HCT116 (cell line): Measurements from ENCODE around the gene TMEM178A. TPM values are rescaled to one million over a fixed set of nuclear protein-coding genes. Genes with fewer than 3 reads are reported as not detected.

Experiments
- ATAC-seq: fragments of 200-7000 bp; cut with Tn5 transposase; 2 replicates; pipeline ENCODE4 v1.9.1; 2020; ENCODE audit warnings: mild to moderate bottlenecking, moderate library complexity
- BruUV-seq: library from RNA; stranded (reverse); fragments of 400-500 nt; replicated peaks from 2 replicates; lab custom pipeline; 2021; lab: Mats Ljungman, UMichigan
- CTCF ChIA-PET: fragments of 300-600 bp; sonication (Branson Sonifier 250); formaldehyde crosslinking; loops from one replicate; lab custom pipeline; 2021; ENCODE audit warnings: antibody characterized with exemption; lab: Charles Lee
- POLR2A ChIA-PET: fragments of 300-600, 350-600 bp; sonication (Branson Sonifier 250); formaldehyde crosslinking; loops from one replicate; lab custom pipeline; 2021; ENCODE audit warnings: antibody characterized with exemption; lab: Charles Lee
- RAD21 ChIA-PET, 2 experiments: fragments of 300-600 bp; sonication (Branson Sonifier 250); formaldehyde crosslinking; loops; one replicate each; lab custom pipeline; 2023; ENCODE audit warnings: low total read pairs in 2 of 2; ENCODE audit not compliant: uncharacterized antibody in 2 of 2, unreplicated experiment in 2 of 2, low non-redundant PET in 1 of 2; lab: Charles Lee
- DNase-seq: peaks from one replicate; pipeline ENCODE4 v3.0.0-alpha.2; 2010; ENCODE audit warnings: low read depth, low spot score
- H2AFZ ChIP-seq: fragments of 200-600 bp; shearing (Covaris generic), sonication (generic); 2 replicates; pipeline ENCODE4 v1.6.1; 2017; ENCODE audit warnings: low read depth, mixed run types, mixed read lengths, antibody characterized with exemption, low read length; ENCODE audit not compliant: poor library complexity, severe bottlenecking
- H3K27ac ChIP-seq: 2 replicates; pipeline ENCODE4 v1.5.1; 2012; ENCODE audit warnings: low read depth, low read length
- H3K27me3 ChIP-seq: fragments of 200-600 bp; sonication (generic); 2 replicates; pipeline ENCODE4 v1.6.1; 2016; ENCODE audit warnings: mixed run types, low read length, mixed read lengths; ENCODE audit not compliant: insufficient read depth
- H3K36me3 ChIP-seq, 2 experiments: fragments of 200-500 bp in 1 of 2; fragments of 200-600 bp in 1 of 2; sonication (Bioruptor generic) in 1 of 2; sonication (generic) in 1 of 2; 2 replicates each; pipeline versions ENCODE4 v1.5.1 to v1.6.1; 2014 to 2016; ENCODE audit warnings: low read length in 2 of 2, inconsistent platforms in 1 of 2, mixed read lengths in 1 of 2, mixed run types in 1 of 2; ENCODE audit not compliant: insufficient read depth in 2 of 2, control insufficient read depth in 1 of 2
- H3K4me1 ChIP-seq, 2 experiments: fragments of 200-600 bp in 1 of 2; sonication (generic) in 1 of 2; 2 replicates each; pipeline versions ENCODE4 v1.5.1 to v1.6.1; 2012 to 2017; ENCODE audit warnings: low read length in 2 of 2, inconsistent platforms in 1 of 2, mild to moderate bottlenecking in 1 of 2, mixed read lengths in 1 of 2, mixed run types in 1 of 2, moderate library complexity in 1 of 2; ENCODE audit not compliant: insufficient read depth in 2 of 2, control insufficient read depth in 1 of 2
- H3K4me2 ChIP-seq: fragments of 200-600 bp; sonication (generic); 2 replicates; pipeline ENCODE4 v1.6.1; 2017; ENCODE audit warnings: mixed run types, low read length, mixed read lengths
- H3K4me3 ChIP-seq, 2 experiments: fragments of 200-600 bp in 1 of 2; sonication (generic) in 1 of 2; replicated peaks in 1 of 2; 2 replicates each; pipeline ENCODE4 v1.5.1; 2011 to 2016; ENCODE audit warnings: low read length in 2 of 2, control low read depth in 1 of 2, low read depth in 1 of 2, mild to moderate bottlenecking in 1 of 2, mixed read lengths in 1 of 2, mixed run types in 1 of 2
- H3K79me2 ChIP-seq: fragments of 200-600 bp; sonication (generic); 2 replicates; pipeline ENCODE4 v1.6.1; 2017; ENCODE audit warnings: mild to moderate bottlenecking, mixed run types, low read length, moderate library complexity, mixed read lengths; ENCODE audit not compliant: insufficient read depth
- H3K9ac ChIP-seq: fragments of 200-600 bp; sonication (generic); 2 replicates; pipeline ENCODE4 v1.6.1; 2016; ENCODE audit warnings: low read length, mixed read lengths
- H3K9me2 ChIP-seq: fragments of 200-600 bp; sonication (generic), shearing (Covaris generic); 2 replicates; pipeline ENCODE4 v1.6.1; 2017; ENCODE audit warnings: mixed run types, mild to moderate bottlenecking, moderate library complexity; ENCODE audit not compliant: insufficient read depth
- H3K9me3 ChIP-seq, 2 experiments: fragments of 200-500 bp in 1 of 2; fragments of 200-600 bp in 1 of 2; sonication (Bioruptor generic) in 1 of 2; sonication (generic) in 1 of 2; 2 replicates each; pipeline ENCODE4 v1.6.1; 2014 to 2017; ENCODE audit warnings: low read length in 2 of 2, mixed read lengths in 2 of 2, inconsistent platforms in 1 of 2, low read depth in 1 of 2, mild to moderate bottlenecking in 1 of 2, mixed run types in 1 of 2, moderate library complexity in 1 of 2; ENCODE audit not compliant: control insufficient read depth in 1 of 2, insufficient read depth in 1 of 2
- H4K20me1 ChIP-seq: fragments of 200-600 bp; sonication (generic), shearing (Covaris generic); 2 replicates; pipeline ENCODE4 v1.6.1; 2017; ENCODE audit warnings: mixed run types, mild to moderate bottlenecking, moderate library complexity; ENCODE audit not compliant: insufficient read depth
- ATF3 ChIP-seq: IDR thresholded peaks from 2 replicates; pipeline ENCODE4 v1.6.1; 2012
- CBX3 ChIP-seq: IDR thresholded peaks from 2 replicates; pipeline ENCODE4 v1.6.1; 2012; ENCODE audit warnings: low read depth
- CEBPB ChIP-seq: IDR thresholded peaks from 2 replicates; pipeline ENCODE4 v1.6.1; 2012; ENCODE audit warnings: low read depth
- CTCF ChIP-seq, 3 experiments: fragments of 200-600 bp in 1 of 3; sonication (generic) in 1 of 3; IDR thresholded peaks in 2 of 3; conservative IDR thresholded peaks in 1 of 3; 2 replicates each; pipeline ENCODE4 v1.5.1; 2012 to 2017; ENCODE audit warnings: low read depth in 2 of 3, low read length in 2 of 3, antibody characterized with exemption in 1 of 3, borderline replicate concordance in 1 of 3, control low read depth in 1 of 3, mild to moderate bottlenecking in 1 of 3, mixed read lengths in 1 of 3, mixed run types in 1 of 3, moderate library complexity in 1 of 3; ENCODE audit not compliant: insufficient read depth in 1 of 3
- ELF1 ChIP-seq: IDR thresholded peaks from 2 replicates; pipeline ENCODE4 v1.6.1; 2012; ENCODE audit warnings: low read depth, borderline replicate concordance
- EZH2phosphoT487 ChIP-seq: fragments of 200-600 bp; IDR thresholded peaks from 2 replicates; pipeline ENCODE4 v1.6.1; 2018; ENCODE audit warnings: antibody characterized with exemption, borderline replicate concordance
- JUND ChIP-seq: IDR thresholded peaks from 2 replicates; pipeline ENCODE4 v1.6.1; 2012
- MAX ChIP-seq: IDR thresholded peaks from 2 replicates; pipeline ENCODE4 v1.6.1; 2012
- POLR2A ChIP-seq: IDR thresholded peaks from 2 replicates; pipeline ENCODE4 v1.7.0; 2011; ENCODE audit warnings: borderline replicate concordance; ENCODE audit not compliant: insufficient read depth, insufficient read length; ENCODE audit errors: extremely low read depth
- REST ChIP-seq: IDR thresholded peaks from 2 replicates; pipeline ENCODE4 v1.6.1; 2012; ENCODE audit warnings: low read depth
- SIN3A ChIP-seq: IDR thresholded peaks from 2 replicates; pipeline ENCODE4 v1.6.1; 2012; ENCODE audit warnings: low read depth
- SRF ChIP-seq: IDR thresholded peaks from 2 replicates; pipeline ENCODE4 v1.6.1; 2012; ENCODE audit warnings: low read depth
- TCF7L2 ChIP-seq: IDR thresholded peaks from 2 replicates; pipeline ENCODE4 v1.7.0; 2011; ENCODE audit warnings: borderline replicate concordance, inconsistent platforms; ENCODE audit not compliant: insufficient read depth, insufficient read length; ENCODE audit errors: extremely low read depth
- ZFX ChIP-seq: fragments of 450-650 bp; IDR thresholded peaks from 2 replicates; pipeline ENCODE4 v1.6.1; 2017
- ZNF274 ChIP-seq: fragments of 200-500 bp; sonication (Bioruptor generic); IDR thresholded peaks from 2 replicates; pipeline ENCODE4 v1.6.1; 2014; ENCODE audit warnings: mild to moderate bottlenecking, low read depth, low read length, inconsistent platforms
- intact Hi-C: fragments of 100-400 bp; cut with micrococcal nuclease; formaldehyde crosslinking; loops from 2 replicates; pipeline ENCODE4 v1.10.0; 2022
- total RNA-seq: library from RNA; stranded (reverse); gene quantifications from one replicate; pipeline ENCODE4 v1.2.1, GENCODE V29; 2021; ENCODE audit not compliant: unreplicated experiment

TMEM178A gene
- total RNA-seq, 1 experiment from 2014 or later = 1.3 TPM

GRCh38 chr2:39640107-39640506, 25.6 kb upstream of the TMEM178A start:
- no peak overlapping the region for H3K4me2 ChIP-seq
- H3K36me3 ChIP-seq = no peaks in the 10 kb centered on the region
- H3K9me2 ChIP-seq = no peaks in the 10 kb centered on the region
- no peak overlapping the region for H3K4me3 ChIP-seq
- DNase-seq (no peak), ATAC-seq (no peak)
- ChIA-PET POLR2A (no interaction called here), CTCF (no interaction called here), RAD21 (no interaction called here)
- no peaks in the 10 kb centered on the region for H4K20me1 ChIP-seq
- H3K9me3 ChIP-seq = no peaks in the 10 kb centered on the region
- no peaks in the 10 kb centered on the region for H3K79me2 ChIP-seq
- no TSS peak for BruUV-seq
- peaks cover 8 to 9% of the 10 kb centered on the region in 2 experiments; a peak in 3 of 4 replicates for H3K4me1 ChIP-seq
- intact Hi-C loops = no loop called here
- TF ChIP-seq ELF1 (no peak), POLR2A (no peak), ATF3 (no peak), CBX3 (no peak), TCF7L2 (no peak), MAX (no peak), ZFX (no peak), SIN3A (no peak)
- TF ChIP-seq, all 23 proteins: peak for 0
- H3K9ac ChIP-seq = no peak overlapping the region
- no peaks in the 10 kb centered on the region for H3K27me3 ChIP-seq
- no peak overlapping the region for H3K27ac ChIP-seq
- H2AFZ ChIP-seq = no peak overlapping the region

- H3K9me2 ChIP-seq = no peaks in the 10 kb centered on the region
- H3K4me1 ChIP-seq = peaks cover 8 to 9% of the 10 kb centered on the region in 2 experiments; a peak in 3 of 4 replicates
- ChIA-PET CTCF (no interaction called here), RAD21 (no interaction called here), POLR2A (no interaction called here)
- DNase-seq (no peak), ATAC-seq (no peak)
- intact Hi-C loops = no loop called here
- no peak overlapping the region for H3K4me3 ChIP-seq
- no peaks in the 10 kb centered on the region for H3K9me3 ChIP-seq
- no peaks in the 10 kb centered on the region for H3K36me3 ChIP-seq
- H2AFZ ChIP-seq = no peak overlapping the region
- H4K20me1 ChIP-seq = no peaks in the 10 kb centered on the region
- no peak overlapping the region for H3K9ac ChIP-seq
- H3K4me2 ChIP-seq = no peak overlapping the region
- H3K79me2 ChIP-seq = no peaks in the 10 kb centered on the region
- H3K27ac ChIP-seq = no peak overlapping the region
- no peaks in the 10 kb centered on the region for H3K27me3 ChIP-seq
- no TSS peak for BruUV-seq
- no peak for TF ChIP-seq ZFX
- TF ChIP-seq ELF1 = no peak
- TF ChIP-seq MAX = no peak
- no peak for TF ChIP-seq ATF3
- no peak for TF ChIP-seq CTCF (IDR thresholded peaks at IDR 0.05 in 2 of 3, conservative IDR thresholded peaks at IDR 0.05 in 1 of 3; ENCODE audit: borderline replicate concordance in 1 of 3, insufficient read depth in 1 of 3, low read depth in 2 of 3, low read length in 2 of 3)
- TF ChIP-seq SRF = no peak
- no peak for TF ChIP-seq JUND
- no peak for TF ChIP-seq CEBPB
- TF ChIP-seq EZH2phosphoT487 = no peak
- no peak for TF ChIP-seq ZNF274
- TF ChIP-seq REST = no peak
Observed at GRCh38 chr2:39640681-39641080, 25.0 kb upstream of the TMEM178A start.
